GM12878 (cell line): Measurements from ENCODE around the gene SMG9.

Experiments used
- FOXM1 ChIP-seq: IDR thresholded peaks from 2 replicates; pipeline ENCODE4 v1.6.1; 2012; ENCODE audit warnings: low read depth, mild to moderate bottlenecking, inconsistent platforms, low read length, moderate library complexity
- POLR2A ChIP-seq: IDR thresholded peaks from 2 replicates; pipeline ENCODE4 v1.6.1; 2011; ENCODE audit warnings: low read depth, mild to moderate bottlenecking, low read length
- TAF1 ChIP-seq: IDR thresholded peaks from 2 replicates; pipeline ENCODE4 v1.6.1; 2011; ENCODE audit warnings: mild to moderate bottlenecking, low read depth, low read length, borderline replicate concordance
- TF ChIP-seq, protein P1 (sequence below): IDR thresholded peaks from 2 replicates; pipeline ENCODE4 v1.6.1; 2011; ENCODE audit warnings: low read depth, low read length, improper control_type of control experiment, borderline replicate concordance

DNA sequence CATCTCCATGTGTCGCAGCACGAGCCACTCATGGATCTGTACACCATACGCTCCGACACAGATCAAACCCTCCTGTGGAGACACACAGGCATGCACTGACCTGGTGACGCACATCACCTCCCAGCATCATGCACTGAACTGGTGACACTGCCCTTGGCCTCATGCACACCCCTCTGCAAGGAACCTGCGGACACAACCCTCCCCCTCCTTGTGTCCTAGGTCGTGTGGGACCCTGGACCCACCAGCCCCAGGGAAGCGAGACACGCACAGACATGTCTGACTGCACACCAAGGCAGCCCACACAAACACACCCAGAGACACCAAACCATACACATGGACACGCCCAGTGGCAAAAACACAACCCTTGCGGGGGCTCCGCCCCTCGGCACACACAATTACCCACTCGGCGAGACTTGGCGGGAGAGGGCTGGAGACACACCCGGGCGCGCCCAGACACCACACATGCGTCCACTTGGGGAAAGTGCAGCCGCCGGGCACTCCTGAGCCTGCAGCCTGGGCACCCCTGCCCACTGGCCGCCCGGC lies 28.0 kb upstream of the SMG9 start:
- TF ChIP-seq POLR2A (peak; percentile 48), TAF1 (no peak), FOXM1 (no peak)
- TF ChIP-seq, protein P1, sequence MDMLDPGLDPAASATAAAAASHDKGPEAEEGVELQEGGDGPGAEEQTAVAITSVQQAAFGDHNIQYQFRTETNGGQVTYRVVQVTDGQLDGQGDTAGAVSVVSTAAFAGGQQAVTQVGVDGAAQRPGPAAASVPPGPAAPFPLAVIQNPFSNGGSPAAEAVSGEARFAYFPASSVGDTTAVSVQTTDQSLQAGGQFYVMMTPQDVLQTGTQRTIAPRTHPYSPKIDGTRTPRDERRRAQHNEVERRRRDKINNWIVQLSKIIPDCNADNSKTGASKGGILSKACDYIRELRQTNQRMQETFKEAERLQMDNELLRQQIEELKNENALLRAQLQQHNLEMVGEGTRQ, result no peak
